Measurements from ENCODE around the gene CHAD. TPM values are rescaled to one million over a fixed set of nuclear protein-coding genes. Genes with fewer than 3 reads are reported as not detected.

CHAD gene
- total and polyA plus RNA-seq, 2 of the 13 experiments (the other 11 are each of a cell fraction or from before 2014, with no cell fraction given), result 1.4 TPM; not detected in 1

DNA sequence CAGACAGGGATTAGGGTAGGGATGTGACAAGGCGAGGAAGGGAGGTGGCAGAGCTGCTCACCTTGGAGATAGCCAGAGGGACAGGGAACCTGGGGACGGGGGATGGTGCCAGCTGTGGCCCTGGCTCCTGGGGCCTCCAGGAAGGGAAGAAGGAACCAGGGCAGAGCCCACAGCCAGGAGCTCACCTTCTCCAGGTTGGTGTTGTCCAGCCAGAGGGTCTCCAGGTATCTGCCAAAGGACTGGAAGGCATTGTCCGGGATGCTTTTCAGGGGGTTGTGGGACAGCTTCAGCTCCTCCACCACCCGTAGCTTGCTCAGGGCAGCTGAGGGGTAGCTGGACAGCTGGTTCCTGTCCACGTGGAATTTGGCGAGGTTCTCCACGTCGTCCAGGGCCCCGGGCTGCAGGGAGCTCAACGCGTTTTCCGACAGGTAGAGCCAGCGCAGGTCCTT lies 801 bp downstream of the CHAD start:
- no TSS peak for BruUV-seq (replicated peaks)
- TF ChIP-seq GABPA (IDR thresholded peaks at IDR 0.05; ENCODE audit: low read depth, low read length), result no peak
- no peak for TF ChIP-seq GABPA (CRISPR knock-in tag; IDR thresholded peaks at IDR 0.05; ENCODE audit: low read depth)
- no peak for TF ChIP-seq ZNF850 (CRISPR knock-in tag; conservative IDR thresholded peaks at IDR 0.05)
- TF ChIP-seq STAG1 (CRISPR knock-in tag; IDR thresholded peaks at IDR 0.05), result no peak
- no peak for TF ChIP-seq ZNF460 (CRISPR knock-in tag; IDR thresholded peaks at IDR 0.05; ENCODE audit: borderline replicate concordance)
- no peak for TF ChIP-seq CHD2 (IDR thresholded peaks at IDR 0.05; ENCODE audit: low read depth, low read length)
- TF ChIP-seq, protein P1, sequence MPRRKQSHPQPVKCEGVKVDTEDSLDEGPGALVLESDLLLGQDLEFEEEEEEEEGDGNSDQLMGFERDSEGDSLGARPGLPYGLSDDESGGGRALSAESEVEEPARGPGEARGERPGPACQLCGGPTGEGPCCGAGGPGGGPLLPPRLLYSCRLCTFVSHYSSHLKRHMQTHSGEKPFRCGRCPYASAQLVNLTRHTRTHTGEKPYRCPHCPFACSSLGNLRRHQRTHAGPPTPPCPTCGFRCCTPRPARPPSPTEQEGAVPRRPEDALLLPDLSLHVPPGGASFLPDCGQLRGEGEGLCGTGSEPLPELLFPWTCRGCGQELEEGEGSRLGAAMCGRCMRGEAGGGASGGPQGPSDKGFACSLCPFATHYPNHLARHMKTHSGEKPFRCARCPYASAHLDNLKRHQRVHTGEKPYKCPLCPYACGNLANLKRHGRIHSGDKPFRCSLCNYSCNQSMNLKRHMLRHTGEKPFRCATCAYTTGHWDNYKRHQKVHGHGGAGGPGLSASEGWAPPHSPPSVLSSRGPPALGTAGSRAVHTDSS (CRISPR knock-in tag; conservative IDR thresholded peaks at IDR 0.05), result no peak
- TF ChIP-seq, protein P2, sequence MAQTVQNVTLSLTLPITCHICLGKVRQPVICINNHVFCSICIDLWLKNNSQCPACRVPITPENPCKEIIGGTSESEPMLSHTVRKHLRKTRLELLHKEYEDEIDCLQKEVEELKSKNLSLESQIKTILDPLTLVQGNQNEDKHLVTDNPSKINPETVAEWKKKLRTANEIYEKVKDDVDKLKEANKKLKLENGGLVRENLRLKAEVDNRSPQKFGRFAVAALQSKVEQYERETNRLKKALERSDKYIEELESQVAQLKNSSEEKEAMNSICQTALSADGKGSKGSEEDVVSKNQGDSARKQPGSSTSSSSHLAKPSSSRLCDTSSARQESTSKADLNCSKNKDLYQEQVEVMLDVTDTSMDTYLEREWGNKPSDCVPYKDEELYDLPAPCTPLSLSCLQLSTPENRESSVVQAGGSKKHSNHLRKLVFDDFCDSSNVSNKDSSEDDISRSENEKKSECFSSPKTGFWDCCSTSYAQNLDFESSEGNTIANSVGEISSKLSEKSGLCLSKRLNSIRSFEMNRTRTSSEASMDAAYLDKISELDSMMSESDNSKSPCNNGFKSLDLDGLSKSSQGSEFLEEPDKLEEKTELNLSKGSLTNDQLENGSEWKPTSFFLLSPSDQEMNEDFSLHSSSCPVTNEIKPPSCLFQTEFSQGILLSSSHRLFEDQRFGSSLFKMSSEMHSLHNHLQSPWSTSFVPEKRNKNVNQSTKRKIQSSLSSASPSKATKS (CRISPR knock-in tag; IDR thresholded peaks at IDR 0.05), result no peak
- no peak; the same call in 1 of the 2 replicates for TF ChIP-seq RXRA (CRISPR knock-in tag; IDR thresholded peaks at IDR 0.05)
- TF ChIP-seq JUND (CRISPR knock-in tag; IDR thresholded peaks at IDR 0.05), result no peak
- no peak for TF ChIP-seq SYNCRIP (IDR thresholded peaks at IDR 0.05; ENCODE audit: insufficient read depth, low read depth, low read length)
- no peak for TF ChIP-seq FOSL2 (CRISPR knock-in tag; IDR thresholded peaks at IDR 0.05)
- TF ChIP-seq ZGPAT (CRISPR knock-in tag; IDR thresholded peaks at IDR 0.05), result no peak
- TF ChIP-seq HNRNPK (IDR thresholded peaks at IDR 0.05; ENCODE audit: low read depth, low read length, poor library complexity, severe bottlenecking), result no peak
- TF ChIP-seq, protein P3, sequence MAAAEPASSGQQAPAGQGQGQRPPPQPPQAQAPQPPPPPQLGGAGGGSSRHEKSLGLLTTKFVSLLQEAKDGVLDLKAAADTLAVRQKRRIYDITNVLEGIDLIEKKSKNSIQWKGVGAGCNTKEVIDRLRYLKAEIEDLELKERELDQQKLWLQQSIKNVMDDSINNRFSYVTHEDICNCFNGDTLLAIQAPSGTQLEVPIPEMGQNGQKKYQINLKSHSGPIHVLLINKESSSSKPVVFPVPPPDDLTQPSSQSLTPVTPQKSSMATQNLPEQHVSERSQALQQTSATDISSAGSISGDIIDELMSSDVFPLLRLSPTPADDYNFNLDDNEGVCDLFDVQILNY (CRISPR knock-in tag; conservative IDR thresholded peaks at IDR 0.05), result no peak
- in situ Hi-C loops (cut with HindIII; ENCODE audit: extremely low pct_ligation_motif_present, low pct_unique_long_range_greater_than_20kb) (no loop called here), intact Hi-C loops (cut with micrococcal nuclease; ENCODE audit: unreplicated experiment) (no loop called here)
- no peak overlapping the region for H2AFZ ChIP-seq (ENCODE audit: low read length)
- H4K20me1 ChIP-seq (ENCODE audit: insufficient read depth, low read length), result no peaks in the 10 kb centered on the region
- H3K79me2 ChIP-seq (ENCODE audit: insufficient read depth, low read length), result no peaks in the 10 kb centered on the region
- POLR2A ChIA-PET, result interaction anchor here (1.3 kb wide), 1 partner anchor 9 kb away, joined by 6 read pairs; no protein-coding TSS in a partner anchor
- no peaks in the 10 kb centered on the region for H3K9me3 ChIP-seq (ENCODE audit: low read length)
- no peak overlapping the region for H3K4me2 ChIP-seq (ENCODE audit: low read depth, low read length)
- no peak overlapping the region for H3K4me3 ChIP-seq (replicated peaks in 1 of 3; ENCODE audit: insufficient read depth in 1 of 3, low read depth in 2 of 3, low read length in 3 of 3)
- CTCF ChIA-PET (ENCODE audit: low intra/inter-chr PET ratio, low total read pairs), result no interaction called here
- no peak for FAIRE-seq
- no peak; the same call in 2 of the 3 replicates for ATAC-seq
- WGBS (ENCODE audit: low lambda C conversion rate), result 95% methylated on average over 12 of the region's 13 CpGs
- no peaks in the 10 kb centered on the region for H3K27me3 ChIP-seq (ENCODE audit: control insufficient read depth in 1 of 2, insufficient read depth in 2 of 2, low read length in 2 of 2)
- H3K27ac ChIP-seq (ENCODE audit: extremely low read length, insufficient read depth, low read length), result no peak overlapping the region
- DNase-seq (ENCODE audit: low spot score), result no peak
- peaks cover 16% of the 10 kb centered on the region in 2 experiments; a peak in 4 of 5 replicates for H3K36me3 ChIP-seq (replicated peaks in 1 of 2; ENCODE audit: control insufficient read depth in 1 of 2, insufficient read depth in 2 of 2, low read length in 2 of 2)
- no peaks in the 10 kb centered on the region for H3K4me1 ChIP-seq (ENCODE audit: insufficient read depth, low read length)
- H3K9ac ChIP-seq (ENCODE audit: insufficient read depth, low read depth, low read length), result no peak overlapping the region
